Lower leg skin (tissue), 4 donors: ENCODE results near the gene RENBP. TPM values are rescaled to one million over a fixed set of nuclear protein-coding genes. Genes with fewer than 3 reads are reported as not detected.

Experiments used
- DNase-seq, 2 donors: peaks; one replicate each; pipeline ENCODE4 v3.0.0-alpha.2; 2019; ENCODE audit warnings: low spot score in 2 of 2
- H3K4me3 ChIP-seq: fragments of 200-600 bp; sonication (generic); 2 replicates; pipeline ENCODE4 v1.5.1; 2017; ENCODE audit warnings: mild to moderate bottlenecking, low read depth; ENCODE audit not compliant: poor library complexity, severe bottlenecking
- CTCF ChIP-seq, 3 donors: fragments of 450-650 bp; IDR thresholded peaks; one replicate each; pipeline ENCODE4 v1.5.1; 2016; ENCODE audit warnings: antibody characterized with exemption in 3 of 3, mild to moderate bottlenecking in 3 of 3, moderate library complexity in 2 of 3
- POLR2A ChIP-seq, 2 donors: fragments of 450-650 bp; IDR thresholded peaks; one replicate each; pipeline ENCODE4 v1.6.1; 2016 to 2017; ENCODE audit warnings: antibody characterized with exemption in 2 of 2, mild to moderate bottlenecking in 1 of 2, moderate library complexity in 1 of 2
- WGBS, 2 donors: methylation state at CpG; one replicate each; pipeline ENCODE4 v1.1.5; 2018; 5-methylcytosine and 5-hydroxymethylcytosine counted together
- intact Hi-C: fragments of 100-400 bp; cut with DNase I; formaldehyde crosslinking; loops from one replicate; pipeline ENCODE4 v1.15.0; 2023; ENCODE audit warnings: low total_unique reads
- total RNA-seq, 4 donors: library from RNA; depleted of rRNA; stranded (reverse); fragments of >200 nt; gene quantifications; one replicate each; pipeline ENCODE4 v1.1.0, GENCODE V29; 2016

The RENBP gene
- total RNA-seq, 4 donors from 2014 or later, result 0.76 to 11.8 (median 4.2) TPM

GRCh38 chrX:153913701-153914100 lies 30.7 kb downstream of the RENBP start:
- intact Hi-C loops, result no loop called here
- DNase-seq, result no peak
- WGBS, 2 donors, result 94 to 100% methylated on average over 5 to 17 of the region's 17 CpGs
- H3K4me3 ChIP-seq, result no peak overlapping the region
- TF ChIP-seq POLR2A (IDR thresholded peaks at IDR 0.05), result no peak
- TF ChIP-seq CTCF (IDR thresholded peaks at IDR 0.05), result no peak

- 88 to 89% methylated on average over 3 to 17 of the region's 17 CpGs for WGBS, 2 donors
- H3K4me3 ChIP-seq, result no peak overlapping the region
- no peak for DNase-seq
- intact Hi-C loops, result no loop called here
- TF ChIP-seq POLR2A (IDR thresholded peaks at IDR 0.05) (no peak), CTCF (IDR thresholded peaks at IDR 0.05) (no peak)
These were observed 31.2 kb downstream of the RENBP start for GRCh38 chrX:153913211-153913610.

- no peak for DNase-seq
- no peak for TF ChIP-seq POLR2A (IDR thresholded peaks at IDR 0.05)
- TF ChIP-seq CTCF (IDR thresholded peaks at IDR 0.05), result no peak
- intact Hi-C loops, result no loop called here
- no peak overlapping the region for H3K4me3 ChIP-seq
- 78 to 79% methylated on average over 6 of the region's 6 CpGs for WGBS, 2 donors
These were observed 32.6 kb downstream of the RENBP start for GRCh38 chrX:153911798-153912197.

- TF ChIP-seq CTCF (IDR thresholded peaks at IDR 0.05) (no peak), POLR2A (IDR thresholded peaks at IDR 0.05) (no peak)
- H3K4me3 ChIP-seq, result no peak overlapping the region
- intact Hi-C loops, result no loop called here
- no peak for DNase-seq
- 93% methylated on average over 14 of the region's 22 CpGs; no CpG with 5 or more reads in 1 of the 2 donors for WGBS, 2 donors
These were observed 34.0 kb downstream of the RENBP start for GRCh38 chrX:153910446-153910845.

GRCh38 chrX:153909980-153910360 lies 34.5 kb downstream of the RENBP start:
- no peak overlapping the region for H3K4me3 ChIP-seq
- 92 to 94% methylated on average over 6 to 25 of the region's 25 CpGs for WGBS, 2 donors
- DNase-seq, result no peak
- TF ChIP-seq CTCF (IDR thresholded peaks at IDR 0.05) (no peak), POLR2A (IDR thresholded peaks at IDR 0.05) (no peak)
- intact Hi-C loops, result no loop called here
